DND-41 (cell line): ENCODE measurements around the gene SCN5A.

Experiments
- ATAC-seq: fragments of 200-7000 bp; cut with Tn5 transposase; 3 replicates; pipeline ENCODE4 v1.9.1; 2021; ENCODE audit warnings: low read depth; ENCODE audit not compliant: insufficient read depth
- DNase-seq: peaks from one replicate; pipeline ENCODE4 v3.0.0-alpha.2; 2020
- H2AFZ ChIP-seq: 2 replicates; pipeline ENCODE4 v1.6.0; 2012; ENCODE audit warnings: low read depth, low read length
- H3K27ac ChIP-seq: 2 replicates; pipeline ENCODE4 v1.5.1; 2012; ENCODE audit warnings: low read length, inconsistent platforms
- H3K27me3 ChIP-seq: fragments of 200-600 bp; sonication (generic); 2 replicates; pipeline ENCODE4 v1.6.0; 2012; ENCODE audit warnings: low read length, mild to moderate bottlenecking, inconsistent platforms; ENCODE audit not compliant: insufficient read depth, poor library complexity
- H3K36me3 ChIP-seq: 2 replicates; pipeline ENCODE4 v1.5.1; 2012; ENCODE audit warnings: low read length, inconsistent platforms; ENCODE audit not compliant: insufficient read depth
- H3K4me1 ChIP-seq: 2 replicates; pipeline ENCODE4 v1.5.1; 2012; ENCODE audit warnings: mild to moderate bottlenecking, low read length; ENCODE audit not compliant: insufficient read depth
- H3K4me2 ChIP-seq: 2 replicates; pipeline ENCODE4 v1.6.0; 2012; ENCODE audit warnings: mild to moderate bottlenecking, moderate library complexity, low read length, inconsistent platforms; ENCODE audit not compliant: insufficient read depth
- H3K4me3 ChIP-seq, 2 experiments: fragments of 200-600 bp in 1 of 2; shearing (Covaris generic) in 1 of 2; 2 replicates each; pipeline ENCODE4 v1.5.1; 2012 to 2016; ENCODE audit warnings: inconsistent platforms in 2 of 2, low read length in 2 of 2, mild to moderate bottlenecking in 2 of 2, low read depth in 1 of 2, moderate library complexity in 1 of 2
- H3K79me2 ChIP-seq: 2 replicates; pipeline ENCODE4 v1.6.0; 2012; ENCODE audit warnings: low read length, inconsistent platforms; ENCODE audit not compliant: insufficient read depth
- H3K9ac ChIP-seq: 2 replicates; pipeline ENCODE4 v1.6.0; 2012; ENCODE audit warnings: low read depth, mild to moderate bottlenecking, inconsistent platforms, low read length, moderate library complexity
- H3K9me3 ChIP-seq: 2 replicates; pipeline ENCODE4 v1.5.1; 2012; ENCODE audit warnings: low read length, moderate library complexity, mild to moderate bottlenecking, inconsistent platforms; ENCODE audit not compliant: insufficient read depth, severe bottlenecking
- H4K20me1 ChIP-seq: 2 replicates; pipeline ENCODE4 v1.6.0; 2012; ENCODE audit warnings: low read length; ENCODE audit not compliant: insufficient read depth
- EZH2 ChIP-seq: IDR thresholded peaks from 3 replicates; pipeline ENCODE4 v1.6.1; 2012; ENCODE audit warnings: borderline replicate concordance, low read depth, mild to moderate bottlenecking, moderate library complexity, low read length, inconsistent platforms; ENCODE audit not compliant: severe bottlenecking
- TF ChIP-seq, protein P1 (sequence below): IDR thresholded peaks from 2 replicates; pipeline ENCODE4 v1.5.1; 2012; ENCODE audit warnings: borderline replicate concordance, low read length, moderate library complexity, mild to moderate bottlenecking; ENCODE audit not compliant: poor library complexity, severe bottlenecking; ENCODE audit errors: extremely low read depth

The SCN5A gene

DNA sequence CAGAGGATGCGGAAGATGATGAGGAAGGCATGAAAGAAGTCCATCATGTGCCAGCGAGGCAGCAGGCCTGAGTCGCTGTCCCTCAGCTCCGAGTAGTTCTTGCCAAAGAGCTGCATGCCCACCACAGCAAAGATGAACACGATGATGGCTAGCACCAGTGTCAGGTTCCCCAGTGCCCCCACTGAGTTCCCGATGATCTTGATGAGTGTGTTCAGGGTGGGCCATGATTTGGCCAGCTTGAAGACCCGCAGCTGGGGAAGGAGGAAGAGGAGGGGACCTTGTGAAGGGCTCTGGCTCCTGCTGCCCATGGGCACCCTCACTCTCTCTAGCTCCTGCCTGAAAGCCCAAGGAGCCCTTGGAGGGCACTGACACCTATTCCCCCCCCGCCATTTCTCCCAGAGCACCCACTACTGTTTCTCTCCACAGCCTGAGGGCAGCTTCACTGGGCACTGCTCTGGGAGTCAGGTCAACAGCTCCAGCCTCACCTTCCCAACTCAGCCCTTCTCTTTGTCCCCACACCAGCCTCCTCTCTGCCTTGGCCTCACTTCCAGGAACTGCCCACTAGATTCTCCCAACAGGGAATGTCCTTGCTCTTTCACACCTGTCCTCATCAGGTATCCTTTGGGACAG lies 63.6 kb downstream of the SCN5A start:
- Histone ChIP-seq H3K36me3 (no peaks in the 10 kb centered on the region), H3K4me3 (no peak overlapping the region), H4K20me1 (no peaks in the 10 kb centered on the region; the same call in 1 of the 2 replicates), H2AFZ (no peak overlapping the region), H3K79me2 (no peaks in the 10 kb centered on the region), H3K27ac (no peak overlapping the region), H3K4me1 (no peaks in the 10 kb centered on the region), H3K4me2 (no peak overlapping the region), H3K9ac (no peak overlapping the region), H3K27me3 (no peaks in the 10 kb centered on the region), H3K9me3 (no peaks in the 10 kb centered on the region)
- no peak for TF ChIP-seq EZH2
- TF ChIP-seq, protein P1, sequence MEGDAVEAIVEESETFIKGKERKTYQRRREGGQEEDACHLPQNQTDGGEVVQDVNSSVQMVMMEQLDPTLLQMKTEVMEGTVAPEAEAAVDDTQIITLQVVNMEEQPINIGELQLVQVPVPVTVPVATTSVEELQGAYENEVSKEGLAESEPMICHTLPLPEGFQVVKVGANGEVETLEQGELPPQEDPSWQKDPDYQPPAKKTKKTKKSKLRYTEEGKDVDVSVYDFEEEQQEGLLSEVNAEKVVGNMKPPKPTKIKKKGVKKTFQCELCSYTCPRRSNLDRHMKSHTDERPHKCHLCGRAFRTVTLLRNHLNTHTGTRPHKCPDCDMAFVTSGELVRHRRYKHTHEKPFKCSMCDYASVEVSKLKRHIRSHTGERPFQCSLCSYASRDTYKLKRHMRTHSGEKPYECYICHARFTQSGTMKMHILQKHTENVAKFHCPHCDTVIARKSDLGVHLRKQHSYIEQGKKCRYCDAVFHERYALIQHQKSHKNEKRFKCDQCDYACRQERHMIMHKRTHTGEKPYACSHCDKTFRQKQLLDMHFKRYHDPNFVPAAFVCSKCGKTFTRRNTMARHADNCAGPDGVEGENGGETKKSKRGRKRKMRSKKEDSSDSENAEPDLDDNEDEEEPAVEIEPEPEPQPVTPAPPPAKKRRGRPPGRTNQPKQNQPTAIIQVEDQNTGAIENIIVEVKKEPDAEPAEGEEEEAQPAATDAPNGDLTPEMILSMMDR = no peak
- no peak for ATAC-seq
- no peak for DNase-seq

DNA sequence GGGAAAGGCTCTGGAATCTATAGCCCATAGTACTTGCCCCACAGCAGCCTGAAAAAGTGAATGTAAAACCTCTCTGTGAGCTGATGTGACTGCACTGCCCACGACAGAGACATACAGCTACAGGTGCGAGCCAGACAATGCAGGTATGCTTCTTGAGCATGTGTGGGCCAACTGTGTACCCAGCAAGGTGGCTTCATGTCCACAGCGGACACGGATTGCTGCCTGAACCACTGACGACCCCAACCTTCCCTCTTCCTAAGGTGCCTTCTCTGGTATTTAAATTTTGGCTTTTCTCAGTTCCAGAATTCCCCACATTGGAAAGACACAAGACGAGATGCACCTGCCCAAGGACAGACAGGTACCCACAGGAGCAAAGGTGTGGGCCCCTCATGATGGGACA lies 65.8 kb downstream of the SCN5A start:
- DNase-seq (no peak), ATAC-seq (no peak)
- Histone ChIP-seq H3K4me2 (no peak overlapping the region), H3K9me3 (no peaks in the 10 kb centered on the region), H3K36me3 (no peaks in the 10 kb centered on the region), H3K79me2 (no peaks in the 10 kb centered on the region), H4K20me1 (no peaks in the 10 kb centered on the region; the same call in 1 of the 2 replicates), H2AFZ (no peak overlapping the region), H3K27me3 (no peaks in the 10 kb centered on the region), H3K4me3 (no peak overlapping the region), H3K27ac (no peak overlapping the region), H3K4me1 (no peaks in the 10 kb centered on the region), H3K9ac (no peak overlapping the region)
- TF ChIP-seq EZH2 = no peak
- TF ChIP-seq, protein P1 = no peak

DNA sequence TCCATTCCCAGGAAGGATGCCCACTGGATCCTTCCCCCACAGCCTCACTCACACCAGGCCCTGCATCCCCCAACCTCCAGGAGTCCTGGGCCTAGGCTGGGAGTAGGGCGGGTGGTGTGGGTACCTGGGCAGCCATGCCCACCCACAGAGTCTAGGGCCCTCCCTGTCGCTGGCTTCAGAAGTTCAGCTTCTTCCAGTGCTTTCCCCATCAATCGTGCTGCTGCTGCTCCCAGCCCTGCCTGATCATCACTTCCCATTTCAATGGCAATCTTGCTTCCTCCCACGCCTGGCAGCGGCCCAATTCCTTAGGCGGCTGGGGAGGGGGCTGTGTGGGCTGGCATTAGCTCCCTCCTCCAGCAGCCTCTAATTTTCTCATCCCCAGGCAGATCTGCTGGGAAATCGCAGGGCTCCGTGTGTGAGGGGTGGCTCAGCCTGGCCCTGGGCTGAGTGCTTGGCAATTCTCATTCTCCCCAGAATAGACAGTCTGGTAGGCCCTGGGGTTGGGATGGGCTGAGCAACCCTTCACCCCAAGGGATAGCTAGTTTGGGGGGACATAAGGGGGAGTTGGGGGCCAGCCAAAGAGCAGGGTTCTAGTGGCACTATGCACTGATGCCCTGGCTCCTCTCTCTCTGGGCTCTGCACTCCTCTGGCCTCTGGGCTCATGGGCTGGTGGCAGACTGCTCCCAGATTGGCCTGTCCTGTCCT lies 66.4 kb downstream of the SCN5A start:
- Histone ChIP-seq H3K9me3 (no peaks in the 10 kb centered on the region), H3K4me1 (no peaks in the 10 kb centered on the region), H3K36me3 (no peaks in the 10 kb centered on the region), H3K27ac (no peak overlapping the region), H2AFZ (no peak overlapping the region), H4K20me1 (no peaks in the 10 kb centered on the region; the same call in 1 of the 2 replicates), H3K27me3 (no peaks in the 10 kb centered on the region), H3K4me2 (no peak overlapping the region), H3K9ac (no peak overlapping the region), H3K4me3 (no peak overlapping the region), H3K79me2 (no peaks in the 10 kb centered on the region)
- no peak for TF ChIP-seq EZH2
- TF ChIP-seq, protein P1 = no peak
- DNase-seq = no peak
- no peak for ATAC-seq
